GM23338 (cell line): ENCODE results near the gene COG2.
A peak's percentile ranks its signal among the peaks of the same experiment; 100 is the strongest.

ENCODE experiments used
- CREB1 ChIP-seq: fragments of 250-450 bp; sonication (Bioruptor Pico); IDR thresholded peaks from 2 replicates; pipeline ENCODE4 v1.5.0; 2020; ENCODE audit warnings: low read depth, mild to moderate bottlenecking, moderate library complexity
- EZH2 ChIP-seq: fragments of 200-600 bp; sonication (generic); IDR thresholded peaks from one replicate; pipeline ENCODE4 v1.8.0; 2017; ENCODE audit warnings: antibody characterized with exemption, mild to moderate bottlenecking, low read depth; ENCODE audit not compliant: unreplicated experiment
- EZH2phosphoT487 ChIP-seq: fragments of 200-600 bp; sonication (generic); IDR thresholded peaks from one replicate; pipeline ENCODE4 v1.8.1; 2018; ENCODE audit warnings: antibody characterized with exemption; ENCODE audit not compliant: unreplicated experiment
- JUNB ChIP-seq: IDR thresholded peaks from one replicate; pipeline ENCODE4 v1.6.1; 2016; ENCODE audit warnings: antibody characterized with exemption; ENCODE audit not compliant: unreplicated experiment
- POLR2AphosphoS5 ChIP-seq: IDR thresholded peaks from 2 replicates; pipeline ENCODE4 v1.6.1; 2016; ENCODE audit warnings: antibody characterized with exemption, low read depth
- TF ChIP-seq, protein P1 (sequence below), 2 experiments: fragments of 200-600 bp in 1 of 2; sonication (generic) in 1 of 2; conservative IDR thresholded peaks; 2 replicates each; pipeline versions ENCODE4 v1.5.1 to v1.6.1; 2016 to 2017; ENCODE audit warnings: antibody characterized with exemption in 2 of 2, low read depth in 2 of 2, mild to moderate bottlenecking in 2 of 2, moderate library complexity in 1 of 2
- TF ChIP-seq, protein P2 (sequence below): IDR thresholded peaks from 2 replicates; pipeline ENCODE4 v1.6.1; 2016; ENCODE audit warnings: antibody characterized with exemption

DNA sequence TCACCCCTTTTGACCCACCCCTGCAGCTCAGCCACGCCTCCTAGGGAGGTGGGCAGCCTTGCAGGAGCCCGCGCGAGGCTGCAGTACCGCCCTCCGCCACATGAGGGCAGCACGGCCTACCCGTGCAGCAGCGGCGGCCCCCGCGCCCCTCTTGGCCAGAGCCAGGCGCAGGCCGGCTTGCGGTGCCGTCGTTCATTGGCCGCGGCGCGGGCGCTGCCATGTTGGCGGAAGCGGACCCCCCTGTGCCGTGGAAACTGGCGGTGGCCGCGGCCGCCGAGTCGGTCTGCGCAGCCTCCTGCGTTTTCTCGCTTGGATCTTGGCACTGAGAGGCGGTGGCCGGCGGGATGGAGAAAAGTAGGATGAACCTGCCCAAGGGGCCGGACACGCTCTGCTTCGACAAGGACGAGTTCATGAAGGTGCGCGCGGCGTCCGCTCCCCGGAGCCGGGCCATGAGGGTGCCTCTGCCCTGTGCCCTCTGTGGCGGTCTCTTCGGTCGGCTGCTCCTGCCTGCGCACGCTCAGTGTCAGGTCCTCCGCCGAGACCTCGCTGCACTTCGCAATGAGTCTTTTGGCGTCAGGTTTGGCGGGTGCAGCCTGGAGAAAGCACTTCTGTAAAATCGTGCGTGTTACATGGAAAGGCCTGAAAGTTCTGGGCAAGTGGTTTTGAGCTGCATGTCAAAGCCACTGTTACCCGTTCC is at the start of gene COG2:
- TF ChIP-seq EZH2: no peak
- TF ChIP-seq, protein P1, sequence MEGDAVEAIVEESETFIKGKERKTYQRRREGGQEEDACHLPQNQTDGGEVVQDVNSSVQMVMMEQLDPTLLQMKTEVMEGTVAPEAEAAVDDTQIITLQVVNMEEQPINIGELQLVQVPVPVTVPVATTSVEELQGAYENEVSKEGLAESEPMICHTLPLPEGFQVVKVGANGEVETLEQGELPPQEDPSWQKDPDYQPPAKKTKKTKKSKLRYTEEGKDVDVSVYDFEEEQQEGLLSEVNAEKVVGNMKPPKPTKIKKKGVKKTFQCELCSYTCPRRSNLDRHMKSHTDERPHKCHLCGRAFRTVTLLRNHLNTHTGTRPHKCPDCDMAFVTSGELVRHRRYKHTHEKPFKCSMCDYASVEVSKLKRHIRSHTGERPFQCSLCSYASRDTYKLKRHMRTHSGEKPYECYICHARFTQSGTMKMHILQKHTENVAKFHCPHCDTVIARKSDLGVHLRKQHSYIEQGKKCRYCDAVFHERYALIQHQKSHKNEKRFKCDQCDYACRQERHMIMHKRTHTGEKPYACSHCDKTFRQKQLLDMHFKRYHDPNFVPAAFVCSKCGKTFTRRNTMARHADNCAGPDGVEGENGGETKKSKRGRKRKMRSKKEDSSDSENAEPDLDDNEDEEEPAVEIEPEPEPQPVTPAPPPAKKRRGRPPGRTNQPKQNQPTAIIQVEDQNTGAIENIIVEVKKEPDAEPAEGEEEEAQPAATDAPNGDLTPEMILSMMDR (conservative IDR thresholded peaks at IDR 0.05; ENCODE audit: low read depth in 2 of 2): peak; percentile 78 to 86
- TF ChIP-seq POLR2AphosphoS5: peak; percentile 91
- TF ChIP-seq CREB1 (CRISPR knock-in tag): peak; percentile 72
- TF ChIP-seq EZH2phosphoT487: no peak
- TF ChIP-seq JUNB: no peak
- TF ChIP-seq, protein P2, sequence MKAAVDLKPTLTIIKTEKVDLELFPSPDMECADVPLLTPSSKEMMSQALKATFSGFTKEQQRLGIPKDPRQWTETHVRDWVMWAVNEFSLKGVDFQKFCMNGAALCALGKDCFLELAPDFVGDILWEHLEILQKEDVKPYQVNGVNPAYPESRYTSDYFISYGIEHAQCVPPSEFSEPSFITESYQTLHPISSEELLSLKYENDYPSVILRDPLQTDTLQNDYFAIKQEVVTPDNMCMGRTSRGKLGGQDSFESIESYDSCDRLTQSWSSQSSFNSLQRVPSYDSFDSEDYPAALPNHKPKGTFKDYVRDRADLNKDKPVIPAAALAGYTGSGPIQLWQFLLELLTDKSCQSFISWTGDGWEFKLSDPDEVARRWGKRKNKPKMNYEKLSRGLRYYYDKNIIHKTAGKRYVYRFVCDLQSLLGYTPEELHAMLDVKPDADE: peak; percentile 82
